GM06990 (cell line): ENCODE results near the gene CTRL.
A peak's percentile ranks its signal among the peaks of the same experiment; 100 is the strongest.
"Not testable (repeated sequence)": the region's sequence is repeated elsewhere in the genome, so short reads cannot be mapped to it uniquely, and the experiment has no call there.

Experiments used
- DNase-seq: peaks from one replicate; pipeline ENCODE4 v3.0.0-alpha.2; 2011; ENCODE audit not compliant: insufficient read length; ENCODE audit errors: extremely low read depth
- H3K27me3 ChIP-seq: replicated peaks from 2 replicates; pipeline ENCODE4 v1.6.0; 2011; ENCODE audit warnings: low read length; ENCODE audit not compliant: control insufficient read depth, insufficient read depth
- H3K36me3 ChIP-seq: 2 replicates; pipeline ENCODE4 v1.5.1; 2011; ENCODE audit warnings: low read length; ENCODE audit not compliant: control insufficient read depth, insufficient read depth
- H3K4me3 ChIP-seq: replicated peaks from 2 replicates; pipeline ENCODE4 v1.5.1; 2011; ENCODE audit warnings: low read depth, mild to moderate bottlenecking, control low read depth, low read length
- TF ChIP-seq, protein P1 (sequence below): IDR thresholded peaks from 2 replicates; pipeline ENCODE4 v1.5.1; 2011; ENCODE audit warnings: low read length, control low read depth, mild to moderate bottlenecking, inconsistent platforms; ENCODE audit not compliant: insufficient read depth, poor library complexity, severe bottlenecking

CTRL gene

GRCh38 chr16:67940446-67941089, 8.9 kb upstream of the CTRL start:
- no peak overlapping the region for H3K4me3 ChIP-seq
- DNase-seq = no peak
- TF ChIP-seq, protein P1, sequence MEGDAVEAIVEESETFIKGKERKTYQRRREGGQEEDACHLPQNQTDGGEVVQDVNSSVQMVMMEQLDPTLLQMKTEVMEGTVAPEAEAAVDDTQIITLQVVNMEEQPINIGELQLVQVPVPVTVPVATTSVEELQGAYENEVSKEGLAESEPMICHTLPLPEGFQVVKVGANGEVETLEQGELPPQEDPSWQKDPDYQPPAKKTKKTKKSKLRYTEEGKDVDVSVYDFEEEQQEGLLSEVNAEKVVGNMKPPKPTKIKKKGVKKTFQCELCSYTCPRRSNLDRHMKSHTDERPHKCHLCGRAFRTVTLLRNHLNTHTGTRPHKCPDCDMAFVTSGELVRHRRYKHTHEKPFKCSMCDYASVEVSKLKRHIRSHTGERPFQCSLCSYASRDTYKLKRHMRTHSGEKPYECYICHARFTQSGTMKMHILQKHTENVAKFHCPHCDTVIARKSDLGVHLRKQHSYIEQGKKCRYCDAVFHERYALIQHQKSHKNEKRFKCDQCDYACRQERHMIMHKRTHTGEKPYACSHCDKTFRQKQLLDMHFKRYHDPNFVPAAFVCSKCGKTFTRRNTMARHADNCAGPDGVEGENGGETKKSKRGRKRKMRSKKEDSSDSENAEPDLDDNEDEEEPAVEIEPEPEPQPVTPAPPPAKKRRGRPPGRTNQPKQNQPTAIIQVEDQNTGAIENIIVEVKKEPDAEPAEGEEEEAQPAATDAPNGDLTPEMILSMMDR = no peak
- no peaks in the 10 kb centered on the region for H3K27me3 ChIP-seq
- peaks cover 24% of the 10 kb centered on the region for H3K36me3 ChIP-seq

DNA sequence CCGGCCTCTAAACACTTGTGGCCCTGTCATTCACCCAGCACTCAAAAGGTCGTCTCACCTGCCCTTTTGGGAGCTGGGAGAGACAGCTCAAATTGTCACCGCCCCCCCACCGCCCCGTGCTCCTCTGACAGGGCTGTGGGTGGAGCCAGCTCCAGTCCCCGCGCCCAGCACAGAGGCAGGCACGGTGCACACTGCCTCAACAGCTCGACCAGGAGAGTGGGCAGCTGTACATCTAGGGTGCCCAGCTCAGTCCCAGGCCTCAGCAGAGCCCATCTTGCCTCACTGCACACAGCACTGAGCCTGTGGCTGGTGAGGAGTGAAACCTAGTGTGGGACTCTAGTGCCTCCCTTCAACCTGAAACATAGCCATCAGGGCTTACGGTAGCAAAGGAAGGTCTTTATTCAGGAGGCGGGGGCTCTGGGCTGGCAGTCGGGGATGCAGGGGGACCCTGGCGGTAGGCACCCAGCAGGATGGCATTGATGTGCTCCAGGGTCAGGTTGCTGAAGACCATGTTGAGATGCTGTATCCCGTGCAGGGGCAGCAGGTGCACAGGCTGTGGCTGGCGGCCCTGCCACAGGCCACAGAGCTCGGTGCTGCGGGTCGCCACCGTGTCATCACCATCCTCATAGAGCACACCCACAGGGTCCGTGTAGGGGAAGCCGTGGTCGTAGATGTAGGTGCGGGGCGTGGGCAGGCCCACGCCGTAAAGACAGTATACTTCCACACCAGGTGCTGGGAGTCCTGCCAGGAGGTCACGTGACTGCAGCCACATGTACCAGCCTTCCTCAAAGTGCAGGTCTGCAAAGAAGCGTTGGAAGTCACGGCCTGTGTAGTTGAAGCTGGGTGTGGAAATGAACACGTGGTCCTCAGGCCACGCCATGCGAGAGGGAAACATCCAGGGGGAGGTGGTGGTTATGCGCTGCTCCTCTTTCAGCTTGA, 8.1 kb upstream of the CTRL start:
- TF ChIP-seq, protein P1 = no peak
- H3K27me3 ChIP-seq = no peaks in the 10 kb centered on the region
- H3K4me3 ChIP-seq = no peak overlapping the region
- DNase-seq = no peak
- peaks cover 27% of the 10 kb centered on the region for H3K36me3 ChIP-seq

DNA sequence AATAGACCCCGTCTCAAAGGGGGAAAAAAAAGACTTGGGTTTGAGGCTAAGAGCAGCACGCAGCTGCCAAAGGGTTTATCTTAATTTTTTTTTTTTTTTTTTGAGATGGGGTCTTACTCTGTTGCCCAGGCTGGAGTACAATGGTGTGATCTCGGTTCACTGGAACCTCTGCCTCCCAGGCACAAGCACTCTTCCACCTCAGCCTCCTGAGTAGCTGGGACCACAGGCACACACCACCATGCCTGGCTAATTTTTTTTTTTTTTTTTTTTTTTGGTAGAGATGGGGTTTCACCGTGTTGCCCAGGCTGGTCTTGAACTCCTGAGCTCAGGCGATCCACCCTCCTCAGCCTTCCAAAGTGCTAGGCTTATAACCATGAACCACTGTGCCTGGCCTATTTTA, 6.1 kb upstream of the CTRL start:
- H3K27me3 ChIP-seq, H3K4me3 ChIP-seq, DNase-seq: not testable (repeated sequence)
- peaks cover 35% of the 10 kb centered on the region for H3K36me3 ChIP-seq

GRCh38 chr16:67936880-67937605, 5.4 kb upstream of the CTRL start:
- H3K4me3 ChIP-seq = peak overlapping the region; percentile 98
- no peak for DNase-seq
- H3K27me3 ChIP-seq = no peaks in the 10 kb centered on the region
- H3K36me3 ChIP-seq = peaks cover 34% of the 10 kb centered on the region
- TF ChIP-seq, protein P1 = no peak

GRCh38 chr16:67936124-67936879, 4.6 kb upstream of the CTRL start, which contains the start of gene PSMB10:
PSMB10 (minus strand) TSS chr16:67936850; CDS start chr16:67936749, 101 bp downstream.
- H3K27me3 ChIP-seq = no peaks in the 10 kb centered on the region
- H3K4me3 ChIP-seq = peak within 1 kb of the TSS; percentile 98
- peaks cover 35% of the 10 kb centered on the region for H3K36me3 ChIP-seq
- DNase-seq = peak; percentile 78
- TF ChIP-seq, protein P1 = no peak
